GM18498 (cell line): ENCODE measurements around the gene TMEM253.
A peak's percentile ranks its signal among the peaks of the same experiment; 100 is the strongest.

Source experiments
- ATAC-seq: cut with Tn5 transposase; IDR thresholded peaks from one replicate; pipeline ENCODE4 v1.9.1; 2021; ENCODE audit warnings: mild to moderate bottlenecking, moderate library complexity; ENCODE audit not compliant: unreplicated experiment

TMEM253 gene

GRCh38 chr14:21089877-21090193 lies 11.0 kb upstream of the TMEM253 start:
- no peak for ATAC-seq

GRCh38 chr14:21090194-21090939 lies 10.5 kb upstream of the TMEM253 start:
- no peak for ATAC-seq

GRCh38 chr14:21090940-21091663 lies 9.8 kb upstream of the TMEM253 start:
- ATAC-seq: no peak

- no peak for ATAC-seq
Observed at GRCh38 chr14:21091821-21092272, 9.0 kb upstream of the TMEM253 start.

GRCh38 chr14:21092273-21093011 lies 8.4 kb upstream of the TMEM253 start:
- peak; percentile 91 for ATAC-seq

GRCh38 chr14:21093018-21093417 lies 7.8 kb upstream of the TMEM253 start:
- no peak for ATAC-seq

GRCh38 chr14:21093769-21094681 lies 6.8 kb upstream of the TMEM253 start:
- no peak for ATAC-seq

GRCh38 chr14:21095430-21096205 lies 5.2 kb upstream of the TMEM253 start:
- ATAC-seq: no peak

- no peak for ATAC-seq
Observed at GRCh38 chr14:21096438-21096837, 4.4 kb upstream of the TMEM253 start.

- no peak for ATAC-seq
Observed at GRCh38 chr14:21096978-21097635, 3.8 kb upstream of the TMEM253 start.

GRCh38 chr14:21097636-21098075 lies 3.2 kb upstream of the TMEM253 start:
- ATAC-seq: no peak

GRCh38 chr14:21098076-21098891 lies 2.6 kb upstream of the TMEM253 start, which contains the start of gene ZNF219:
TSS of gene ZNF219 (minus strand) at chr14:21098655. CDS start at chr14:21093591, 5,064 bp downstream.
- ATAC-seq: no peak

- no peak for ATAC-seq
Observed at GRCh38 chr14:21098892-21099595, 1.8 kb upstream of the TMEM253 start.

GRCh38 chr14:21099596-21099985 lies 1.3 kb upstream of the TMEM253 start:
- ATAC-seq: no peak

GRCh38 chr14:21101802-21102413 lies 1.0 kb downstream of the TMEM253 start:
- no peak for ATAC-seq

GRCh38 chr14:21102521-21103410 lies 1.9 kb downstream of the TMEM253 start:
- no peak for ATAC-seq

GRCh38 chr14:21103411-21103709 lies 2.5 kb downstream of the TMEM253 start:
- ATAC-seq: no peak
